WTC11 (cell line): ENCODE measurements around the gene MAGI2. TPM values are rescaled to one million over a fixed set of nuclear protein-coding genes. Genes with fewer than 3 reads are reported as not detected.

Experiments
- ATAC-seq: fragments of 200-7000 bp; cut with Tn5 transposase; 2 replicates; pipeline ENCODE4 v1.10.0; 2021; ENCODE audit warnings: mild to moderate bottlenecking, moderate library complexity
- CTCF ChIA-PET: fragments of 300-600 bp; sonication (Branson Sonifier 250); formaldehyde crosslinking; loops from one replicate; lab custom pipeline; 2021; ENCODE audit warnings: antibody characterized with exemption; lab: Charles Lee
- POLR2A ChIA-PET: fragments of 350-600 bp; sonication (Branson Sonifier 250); formaldehyde crosslinking; loops from one replicate; lab custom pipeline; 2021; ENCODE audit warnings: antibody characterized with exemption; lab: Charles Lee
- DNase-seq: peaks from one replicate; pipeline ENCODE4 v3.0.0; 2021; ENCODE audit warnings: low spot score
- H3K27ac Mint-ChIP-seq: 2 replicates; pipeline ENCODE4 v1.8.0; 2021; ENCODE audit warnings: mixed read lengths
- H3K27me3 Mint-ChIP-seq: 2 replicates; pipeline ENCODE4 v1.8.0; 2021; ENCODE audit warnings: low read depth, mild to moderate bottlenecking, moderate library complexity, mixed read lengths
- H3K36me3 Mint-ChIP-seq: 2 replicates; pipeline ENCODE4 v1.8.0; 2021; ENCODE audit warnings: mixed read lengths
- H3K4me1 Mint-ChIP-seq: 2 replicates; pipeline ENCODE4 v1.8.0; 2022; ENCODE audit warnings: mixed read lengths
- H3K4me3 Mint-ChIP-seq: 2 replicates; pipeline ENCODE4 v1.8.0; 2021; ENCODE audit warnings: mild to moderate bottlenecking, moderate library complexity, mixed read lengths
- H3K9me3 Mint-ChIP-seq: 2 replicates; pipeline ENCODE4 v1.8.0; 2021; ENCODE audit warnings: mixed read lengths
- CBFB ChIP-seq: sonication (generic); formaldehyde crosslinking; IDR thresholded peaks from 2 replicates; pipeline ENCODE4 v1.8.1; 2022; ENCODE audit warnings: mild to moderate bottlenecking, low read depth, missing genetic modification reagents
- ETV6 ChIP-seq: sonication (generic); formaldehyde crosslinking; IDR thresholded peaks from 2 replicates; pipeline ENCODE4 v1.8.1; 2022; ENCODE audit warnings: mild to moderate bottlenecking, missing genetic modification reagents
- FOXJ3 ChIP-seq: sonication (generic); formaldehyde crosslinking; IDR thresholded peaks from 2 replicates; pipeline ENCODE4 v1.9.0; 2021; ENCODE audit warnings: missing genetic modification reagents, mild to moderate bottlenecking, borderline replicate concordance
- GABPB1 ChIP-seq: sonication (generic); formaldehyde crosslinking; IDR thresholded peaks from 2 replicates; pipeline ENCODE4 v1.8.1; 2023; ENCODE audit warnings: mild to moderate bottlenecking, missing genetic modification reagents
- GTF2I ChIP-seq: fragments of 250-450 bp; sonication (Bioruptor Pico); conservative IDR thresholded peaks from 2 replicates; pipeline ENCODE4 v1.4.0; 2021; ENCODE audit warnings: mild to moderate bottlenecking
- JAZF1 ChIP-seq: fragments of 250-450 bp; sonication (Bioruptor Pico); IDR thresholded peaks from 2 replicates; pipeline ENCODE4 v1.9.0; 2021; ENCODE audit warnings: moderate library complexity, mild to moderate bottlenecking, inconsistent platforms
- JUN ChIP-seq: sonication (generic); formaldehyde crosslinking; IDR thresholded peaks from 2 replicates; pipeline ENCODE4 v1.8.0; 2023; ENCODE audit warnings: mild to moderate bottlenecking, missing genetic modification reagents
- MYBL2 ChIP-seq: sonication (generic); formaldehyde crosslinking; IDR thresholded peaks from 2 replicates; pipeline ENCODE4 v1.8.1; 2023; ENCODE audit warnings: mild to moderate bottlenecking, moderate library complexity, missing genetic modification reagents
- NFATC4 ChIP-seq: fragments of 250-450 bp; sonication (Bioruptor Pico); IDR thresholded peaks from 2 replicates; pipeline ENCODE4 v1.9.0; 2021; ENCODE audit warnings: mild to moderate bottlenecking
- NFYB ChIP-seq: sonication (generic); formaldehyde crosslinking; conservative IDR thresholded peaks from 2 replicates; pipeline ENCODE4 v1.8.0; 2022; ENCODE audit warnings: low read depth, missing genetic modification reagents
- RELA ChIP-seq: sonication (generic); formaldehyde crosslinking; IDR thresholded peaks from 2 replicates; pipeline ENCODE4 v1.8.1; 2022; ENCODE audit warnings: missing genetic modification reagents, mild to moderate bottlenecking, borderline replicate concordance
- RORB ChIP-seq: fragments of 250-450 bp; sonication (Bioruptor Pico); IDR thresholded peaks from 2 replicates; pipeline ENCODE4 v1.9.0; 2021; ENCODE audit warnings: mild to moderate bottlenecking
- SP1 ChIP-seq: sonication (generic); formaldehyde crosslinking; conservative IDR thresholded peaks from 2 replicates; pipeline ENCODE4 v1.8.1; 2022; ENCODE audit warnings: missing genetic modification reagents
- TEAD4 ChIP-seq: sonication (generic); formaldehyde crosslinking; IDR thresholded peaks from 2 replicates; pipeline ENCODE4 v1.8.0; 2022; ENCODE audit warnings: mild to moderate bottlenecking, missing genetic modification reagents
- ZBTB21 ChIP-seq: sonication (generic); formaldehyde crosslinking; IDR thresholded peaks from 2 replicates; pipeline ENCODE4 v1.8.1; 2023; ENCODE audit warnings: mild to moderate bottlenecking, missing genetic modification reagents, borderline replicate concordance
- ZNF138 ChIP-seq: sonication (generic); formaldehyde crosslinking; conservative IDR thresholded peaks from 2 replicates; pipeline ENCODE4 v1.8.1; 2022; ENCODE audit warnings: mild to moderate bottlenecking, moderate library complexity, missing genetic modification reagents
- ZNF263 ChIP-seq: sonication (generic); formaldehyde crosslinking; IDR thresholded peaks from 2 replicates; pipeline ENCODE4 v1.8.1; 2022; ENCODE audit warnings: low read depth, mild to moderate bottlenecking, moderate library complexity, missing genetic modification reagents
- ZNF671 ChIP-seq: fragments of 250-450 bp; sonication (Bioruptor Pico); IDR thresholded peaks from 2 replicates; pipeline ENCODE4 v1.8.0; 2021; ENCODE audit warnings: mild to moderate bottlenecking
- total RNA-seq: library from RNA; stranded (reverse); gene quantifications from 3 replicates; pipeline ENCODE4 v1.2.3, GENCODE V29; 2021
- TF ChIP-seq, protein P1 (sequence below): sonication (generic); formaldehyde crosslinking; IDR thresholded peaks from 2 replicates; pipeline ENCODE4 v1.8.0; 2022; ENCODE audit warnings: mild to moderate bottlenecking, missing genetic modification reagents
- TF ChIP-seq, protein P2 (sequence below): sonication (generic); formaldehyde crosslinking; IDR thresholded peaks from 2 replicates; pipeline ENCODE4 v1.8.1; 2023; ENCODE audit warnings: mild to moderate bottlenecking, missing genetic modification reagents, borderline replicate concordance
- TF ChIP-seq, protein P3 (sequence below): sonication (generic); formaldehyde crosslinking; conservative IDR thresholded peaks from 2 replicates; pipeline ENCODE4 v1.8.1; 2023; ENCODE audit warnings: mild to moderate bottlenecking, low read depth, missing genetic modification reagents, moderate library complexity
- TF ChIP-seq, protein P4 (sequence below): fragments of 250-450 bp; sonication (Bioruptor Pico); IDR thresholded peaks from 2 replicates; pipeline ENCODE4 v1.9.0; 2021; ENCODE audit warnings: mild to moderate bottlenecking
- TF ChIP-seq, protein P5 (sequence below): sonication (generic); formaldehyde crosslinking; IDR thresholded peaks from 2 replicates; pipeline ENCODE4 v1.8.1; 2023; ENCODE audit warnings: mild to moderate bottlenecking, missing genetic modification reagents

Gene MAGI2
- total RNA-seq, 1 experiment from 2014 or later, result 26.6 TPM

DNA sequence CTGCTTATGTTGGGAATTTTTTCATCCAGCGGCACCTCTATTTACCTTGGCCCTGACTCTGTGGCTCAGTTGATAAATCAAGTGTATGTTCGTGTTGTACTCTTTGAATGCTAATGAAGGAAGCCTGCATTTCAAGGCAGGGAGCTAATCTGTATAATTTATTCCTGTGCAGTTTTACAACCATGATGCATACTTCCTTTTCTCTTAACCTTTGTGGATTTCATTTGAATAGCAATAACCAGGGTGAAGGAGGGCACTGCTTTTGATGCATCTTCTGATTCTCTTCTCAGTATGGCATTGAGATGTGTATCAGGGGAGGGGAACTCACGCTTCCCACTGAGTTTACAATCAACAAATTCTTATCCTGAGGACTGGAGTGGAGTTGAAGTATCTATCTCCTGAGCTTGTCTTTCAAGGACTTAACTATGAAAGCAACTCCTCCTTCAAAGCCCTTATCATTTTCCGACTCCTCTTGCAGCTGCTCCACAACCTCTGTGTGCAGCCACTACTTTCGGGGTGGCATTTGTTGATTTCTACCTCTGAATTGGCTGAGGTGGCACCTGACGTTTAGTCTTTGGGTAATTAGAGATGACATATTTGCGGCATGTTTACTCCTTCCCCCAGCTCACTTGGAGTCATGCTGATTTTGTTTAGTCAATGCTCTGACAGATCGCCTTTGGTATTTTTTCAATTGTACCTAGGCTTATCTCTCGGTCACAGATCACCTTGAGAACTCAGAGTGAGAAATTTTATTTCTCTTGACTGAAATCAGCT lies 1379.7 kb downstream of the MAGI2 start:
- H3K27ac Mint-ChIP-seq, result no peak overlapping the region; the same call in 1 of the 2 replicates
- CTCF ChIA-PET, result interaction anchor here (0.8 to 3.9 kb wide), 3 partner anchors 9 to 84 kb away, joined by 3 to 23 read pairs (median 3); no protein-coding TSS in a partner anchor
- H3K4me1 Mint-ChIP-seq, result peaks cover 20% of the 10 kb centered on the region
- H3K4me3 Mint-ChIP-seq, result peak overlapping the region; percentile 21; the same call in 1 of the 2 replicates
- POLR2A ChIA-PET, result no interaction called here
- 0 out of 2 replicates have a peak, but pooled peaks cover 3% of the 10 kb centered on the region for H3K36me3 Mint-ChIP-seq
- no peak for DNase-seq
- TF ChIP-seq, protein P1, sequence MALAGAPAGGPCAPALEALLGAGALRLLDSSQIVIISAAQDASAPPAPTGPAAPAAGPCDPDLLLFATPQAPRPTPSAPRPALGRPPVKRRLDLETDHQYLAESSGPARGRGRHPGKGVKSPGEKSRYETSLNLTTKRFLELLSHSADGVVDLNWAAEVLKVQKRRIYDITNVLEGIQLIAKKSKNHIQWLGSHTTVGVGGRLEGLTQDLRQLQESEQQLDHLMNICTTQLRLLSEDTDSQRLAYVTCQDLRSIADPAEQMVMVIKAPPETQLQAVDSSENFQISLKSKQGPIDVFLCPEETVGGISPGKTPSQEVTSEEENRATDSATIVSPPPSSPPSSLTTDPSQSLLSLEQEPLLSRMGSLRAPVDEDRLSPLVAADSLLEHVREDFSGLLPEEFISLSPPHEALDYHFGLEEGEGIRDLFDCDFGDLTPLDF (CRISPR knock-in tag), result no peak
- TF ChIP-seq MYBL2 (no peak), ZNF138 (CRISPR knock-in tag) (no peak), GABPB1 (no peak), NFATC4 (no peak), NFYB (no peak), ZBTB21 (CRISPR knock-in tag) (no peak)
- TF ChIP-seq, protein P2, sequence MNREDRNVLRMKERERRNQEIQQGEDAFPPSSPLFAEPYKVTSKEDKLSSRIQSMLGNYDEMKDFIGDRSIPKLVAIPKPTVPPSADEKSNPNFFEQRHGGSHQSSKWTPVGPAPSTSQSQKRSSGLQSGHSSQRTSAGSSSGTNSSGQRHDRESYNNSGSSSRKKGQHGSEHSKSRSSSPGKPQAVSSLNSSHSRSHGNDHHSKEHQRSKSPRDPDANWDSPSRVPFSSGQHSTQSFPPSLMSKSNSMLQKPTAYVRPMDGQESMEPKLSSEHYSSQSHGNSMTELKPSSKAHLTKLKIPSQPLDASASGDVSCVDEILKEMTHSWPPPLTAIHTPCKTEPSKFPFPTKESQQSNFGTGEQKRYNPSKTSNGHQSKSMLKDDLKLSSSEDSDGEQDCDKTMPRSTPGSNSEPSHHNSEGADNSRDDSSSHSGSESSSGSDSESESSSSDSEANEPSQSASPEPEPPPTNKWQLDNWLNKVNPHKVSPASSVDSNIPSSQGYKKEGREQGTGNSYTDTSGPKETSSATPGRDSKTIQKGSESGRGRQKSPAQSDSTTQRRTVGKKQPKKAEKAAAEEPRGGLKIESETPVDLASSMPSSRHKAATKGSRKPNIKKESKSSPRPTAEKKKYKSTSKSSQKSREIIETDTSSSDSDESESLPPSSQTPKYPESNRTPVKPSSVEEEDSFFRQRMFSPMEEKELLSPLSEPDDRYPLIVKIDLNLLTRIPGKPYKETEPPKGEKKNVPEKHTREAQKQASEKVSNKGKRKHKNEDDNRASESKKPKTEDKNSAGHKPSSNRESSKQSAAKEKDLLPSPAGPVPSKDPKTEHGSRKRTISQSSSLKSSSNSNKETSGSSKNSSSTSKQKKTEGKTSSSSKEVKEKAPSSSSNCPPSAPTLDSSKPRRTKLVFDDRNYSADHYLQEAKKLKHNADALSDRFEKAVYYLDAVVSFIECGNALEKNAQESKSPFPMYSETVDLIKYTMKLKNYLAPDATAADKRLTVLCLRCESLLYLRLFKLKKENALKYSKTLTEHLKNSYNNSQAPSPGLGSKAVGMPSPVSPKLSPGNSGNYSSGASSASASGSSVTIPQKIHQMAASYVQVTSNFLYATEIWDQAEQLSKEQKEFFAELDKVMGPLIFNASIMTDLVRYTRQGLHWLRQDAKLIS (CRISPR knock-in tag), result no peak
- TF ChIP-seq, all 79 proteins: peak for 0
- Mint-ChIP-seq H3K9me3 (no peaks in the 10 kb centered on the region), H3K27me3 (peaks cover 24% of the 10 kb centered on the region)
- peak; percentile 68 for ATAC-seq

DNA sequence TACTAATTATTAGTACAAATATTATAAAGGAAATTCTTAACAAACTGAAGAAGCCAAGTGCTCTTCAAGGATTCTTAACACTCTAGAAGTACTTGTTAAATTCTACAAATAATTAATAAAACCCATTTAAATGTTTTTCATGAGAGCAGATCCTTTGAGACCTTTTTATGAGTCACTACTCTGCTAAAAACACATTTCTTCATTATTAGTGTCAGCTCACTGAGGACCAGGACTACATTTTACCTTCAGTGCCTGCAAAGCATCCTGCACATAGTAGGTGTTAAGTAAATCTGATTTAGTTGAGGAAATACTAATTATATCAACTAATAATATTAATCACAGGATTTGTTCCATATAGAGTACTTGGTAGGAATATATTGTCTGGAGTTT lies 1381.3 kb downstream of the MAGI2 start:
- ChIA-PET CTCF (interaction anchor here (3.9 kb wide), 1 partner anchor 52 kb away, joined by 23 read pairs; no protein-coding TSS in a partner anchor), POLR2A (no interaction called here)
- H3K36me3 Mint-ChIP-seq, result no peaks in the 10 kb centered on the region
- ATAC-seq, result no peak
- no peak overlapping the region for H3K27ac Mint-ChIP-seq
- DNase-seq, result no peak
- H3K9me3 Mint-ChIP-seq, result no peaks in the 10 kb centered on the region
- no peak for TF ChIP-seq ZBTB21 (CRISPR knock-in tag)
- TF ChIP-seq ETV6 (CRISPR knock-in tag), result no peak
- TF ChIP-seq, protein P3, sequence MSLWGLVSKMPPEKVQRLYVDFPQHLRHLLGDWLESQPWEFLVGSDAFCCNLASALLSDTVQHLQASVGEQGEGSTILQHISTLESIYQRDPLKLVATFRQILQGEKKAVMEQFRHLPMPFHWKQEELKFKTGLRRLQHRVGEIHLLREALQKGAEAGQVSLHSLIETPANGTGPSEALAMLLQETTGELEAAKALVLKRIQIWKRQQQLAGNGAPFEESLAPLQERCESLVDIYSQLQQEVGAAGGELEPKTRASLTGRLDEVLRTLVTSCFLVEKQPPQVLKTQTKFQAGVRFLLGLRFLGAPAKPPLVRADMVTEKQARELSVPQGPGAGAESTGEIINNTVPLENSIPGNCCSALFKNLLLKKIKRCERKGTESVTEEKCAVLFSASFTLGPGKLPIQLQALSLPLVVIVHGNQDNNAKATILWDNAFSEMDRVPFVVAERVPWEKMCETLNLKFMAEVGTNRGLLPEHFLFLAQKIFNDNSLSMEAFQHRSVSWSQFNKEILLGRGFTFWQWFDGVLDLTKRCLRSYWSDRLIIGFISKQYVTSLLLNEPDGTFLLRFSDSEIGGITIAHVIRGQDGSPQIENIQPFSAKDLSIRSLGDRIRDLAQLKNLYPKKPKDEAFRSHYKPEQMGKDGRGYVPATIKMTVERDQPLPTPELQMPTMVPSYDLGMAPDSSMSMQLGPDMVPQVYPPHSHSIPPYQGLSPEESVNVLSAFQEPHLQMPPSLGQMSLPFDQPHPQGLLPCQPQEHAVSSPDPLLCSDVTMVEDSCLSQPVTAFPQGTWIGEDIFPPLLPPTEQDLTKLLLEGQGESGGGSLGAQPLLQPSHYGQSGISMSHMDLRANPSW (CRISPR knock-in tag), result no peak
- TF ChIP-seq JUN (CRISPR knock-in tag), result no peak
- no peak for TF ChIP-seq RELA (CRISPR knock-in tag)
- TF ChIP-seq RORB, result no peak
- no peak for TF ChIP-seq FOXJ3
- TF ChIP-seq ZNF138 (CRISPR knock-in tag), result no peak
- TF ChIP-seq ZNF263 (CRISPR knock-in tag), result no peak
- no peak for TF ChIP-seq TEAD4 (CRISPR knock-in tag)
- TF ChIP-seq, protein P4, sequence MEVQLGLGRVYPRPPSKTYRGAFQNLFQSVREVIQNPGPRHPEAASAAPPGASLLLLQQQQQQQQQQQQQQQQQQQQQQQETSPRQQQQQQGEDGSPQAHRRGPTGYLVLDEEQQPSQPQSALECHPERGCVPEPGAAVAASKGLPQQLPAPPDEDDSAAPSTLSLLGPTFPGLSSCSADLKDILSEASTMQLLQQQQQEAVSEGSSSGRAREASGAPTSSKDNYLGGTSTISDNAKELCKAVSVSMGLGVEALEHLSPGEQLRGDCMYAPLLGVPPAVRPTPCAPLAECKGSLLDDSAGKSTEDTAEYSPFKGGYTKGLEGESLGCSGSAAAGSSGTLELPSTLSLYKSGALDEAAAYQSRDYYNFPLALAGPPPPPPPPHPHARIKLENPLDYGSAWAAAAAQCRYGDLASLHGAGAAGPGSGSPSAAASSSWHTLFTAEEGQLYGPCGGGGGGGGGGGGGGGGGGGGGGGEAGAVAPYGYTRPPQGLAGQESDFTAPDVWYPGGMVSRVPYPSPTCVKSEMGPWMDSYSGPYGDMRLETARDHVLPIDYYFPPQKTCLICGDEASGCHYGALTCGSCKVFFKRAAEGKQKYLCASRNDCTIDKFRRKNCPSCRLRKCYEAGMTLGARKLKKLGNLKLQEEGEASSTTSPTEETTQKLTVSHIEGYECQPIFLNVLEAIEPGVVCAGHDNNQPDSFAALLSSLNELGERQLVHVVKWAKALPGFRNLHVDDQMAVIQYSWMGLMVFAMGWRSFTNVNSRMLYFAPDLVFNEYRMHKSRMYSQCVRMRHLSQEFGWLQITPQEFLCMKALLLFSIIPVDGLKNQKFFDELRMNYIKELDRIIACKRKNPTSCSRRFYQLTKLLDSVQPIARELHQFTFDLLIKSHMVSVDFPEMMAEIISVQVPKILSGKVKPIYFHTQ, result no peak
- no peak for TF ChIP-seq CBFB (CRISPR knock-in tag)
- no peak for TF ChIP-seq GTF2I (CRISPR knock-in tag)
- TF ChIP-seq JAZF1 (CRISPR knock-in tag), result no peak
- TF ChIP-seq SP1 (CRISPR knock-in tag), result no peak
- TF ChIP-seq ZNF671 (CRISPR knock-in tag), result no peak
- TF ChIP-seq, protein P5, sequence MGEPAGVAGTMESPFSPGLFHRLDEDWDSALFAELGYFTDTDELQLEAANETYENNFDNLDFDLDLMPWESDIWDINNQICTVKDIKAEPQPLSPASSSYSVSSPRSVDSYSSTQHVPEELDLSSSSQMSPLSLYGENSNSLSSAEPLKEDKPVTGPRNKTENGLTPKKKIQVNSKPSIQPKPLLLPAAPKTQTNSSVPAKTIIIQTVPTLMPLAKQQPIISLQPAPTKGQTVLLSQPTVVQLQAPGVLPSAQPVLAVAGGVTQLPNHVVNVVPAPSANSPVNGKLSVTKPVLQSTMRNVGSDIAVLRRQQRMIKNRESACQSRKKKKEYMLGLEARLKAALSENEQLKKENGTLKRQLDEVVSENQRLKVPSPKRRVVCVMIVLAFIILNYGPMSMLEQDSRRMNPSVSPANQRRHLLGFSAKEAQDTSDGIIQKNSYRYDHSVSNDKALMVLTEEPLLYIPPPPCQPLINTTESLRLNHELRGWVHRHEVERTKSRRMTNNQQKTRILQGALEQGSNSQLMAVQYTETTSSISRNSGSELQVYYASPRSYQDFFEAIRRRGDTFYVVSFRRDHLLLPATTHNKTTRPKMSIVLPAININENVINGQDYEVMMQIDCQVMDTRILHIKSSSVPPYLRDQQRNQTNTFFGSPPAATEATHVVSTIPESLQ (CRISPR knock-in tag), result no peak
- H3K4me3 Mint-ChIP-seq, result no peak overlapping the region
- H3K27me3 Mint-ChIP-seq, result peaks cover 17% of the 10 kb centered on the region; the same call in 1 of the 2 replicates
- peaks cover 20% of the 10 kb centered on the region for H3K4me1 Mint-ChIP-seq
